Esophagus mucosa (tissue), 1 donor: ENCODE results near the gene SVOPL. TPM values are rescaled to one million over a fixed set of nuclear protein-coding genes. Genes with fewer than 3 reads are reported as not detected.

Experiments
- ATAC-seq: fragments of 200-7000 bp; cut with Tn5 transposase; one replicate; pipeline ENCODE4 v1.9.1; 2020
- total RNA-seq: library from RNA; stranded (reverse); gene quantifications from one replicate; pipeline ENCODE4 v1.2.4, GENCODE V29; 2023
- donor health status: DM: yes; HTN: yes; CAD: no.

Gene SVOPL
- total RNA-seq, 1 donor from 2014 or later, result not detected

GRCh38 chr7:138658889-138659288 is 42.3 kb downstream of the SVOPL start:
- no peak for ATAC-seq

GRCh38 chr7:138657854-138658386 is 43.2 kb downstream of the SVOPL start:
- no peak for ATAC-seq

GRCh38 chr7:138656952-138657351 is 44.2 kb downstream of the SVOPL start:
- no peak for ATAC-seq

DNA sequence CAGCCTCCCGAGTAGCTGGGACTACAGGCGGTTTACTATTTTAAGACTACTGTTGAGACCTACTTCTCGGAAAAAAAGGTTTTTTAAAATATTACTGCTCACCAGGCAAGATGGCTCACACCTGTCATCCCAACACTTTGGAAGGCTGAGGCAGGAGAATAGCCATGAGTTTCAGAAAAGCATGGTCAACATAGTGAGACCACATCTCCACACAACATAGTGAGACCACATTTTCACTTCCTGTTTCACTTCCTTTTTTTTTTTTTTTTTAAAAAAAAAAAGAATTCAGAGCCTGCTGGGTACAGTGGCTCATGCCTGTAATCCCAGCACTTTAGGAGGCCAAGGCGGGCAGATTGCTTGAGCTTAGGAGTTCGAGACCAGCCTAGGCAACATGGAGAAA is 46.5 kb downstream of the SVOPL start:
- no peak for ATAC-seq

GRCh38 chr7:138649506-138649905 is 51.7 kb downstream of the SVOPL start:
- ATAC-seq, result no peak

GRCh38 chr7:138645284-138645683 is 55.9 kb downstream of the SVOPL start:
- ATAC-seq, result no peak

DNA sequence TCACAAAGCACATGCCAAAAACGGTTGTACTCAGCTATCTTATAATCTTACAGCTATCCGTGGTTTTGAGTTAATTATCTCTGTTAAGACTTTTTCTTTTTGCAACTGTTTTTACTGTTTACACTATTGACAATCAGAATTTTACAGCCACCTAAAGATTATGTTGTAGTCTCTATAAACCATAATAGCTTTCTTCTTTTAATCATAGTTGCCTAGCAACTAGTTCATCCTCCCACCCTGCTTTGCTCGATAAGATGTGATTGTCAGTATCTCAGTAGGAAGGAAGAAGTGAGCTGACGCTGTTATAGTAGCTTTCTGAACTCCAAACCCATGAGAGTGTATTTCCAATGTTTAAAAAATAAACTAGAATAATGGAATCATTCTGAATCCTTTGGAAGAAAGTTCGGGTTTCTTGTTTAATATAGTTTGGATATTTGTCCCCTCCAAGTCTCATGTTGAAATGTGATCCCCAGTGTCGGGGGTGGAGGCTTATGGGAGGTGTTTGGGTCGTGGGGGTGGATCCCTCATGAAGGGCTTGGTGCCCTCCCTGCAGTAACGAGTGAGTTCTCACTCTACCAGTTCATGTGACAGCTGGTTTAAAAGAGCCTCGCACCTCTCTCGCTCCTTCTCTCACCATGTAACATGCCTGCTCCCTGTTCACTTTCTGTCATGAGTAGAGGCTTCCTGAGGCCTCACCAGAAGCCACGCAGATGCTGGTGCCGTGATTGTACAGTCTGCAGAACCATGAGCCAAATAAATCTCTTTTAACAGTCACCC is 68.1 kb downstream of the SVOPL start:
- ATAC-seq, result no peak

- ATAC-seq, result no peak
Measured at GRCh38 chr7:138632384-138632783, 68.8 kb downstream of the SVOPL start.

- ATAC-seq, result no peak
Measured at GRCh38 chr7:138630059-138630610, 71.0 kb downstream of the SVOPL start.

DNA sequence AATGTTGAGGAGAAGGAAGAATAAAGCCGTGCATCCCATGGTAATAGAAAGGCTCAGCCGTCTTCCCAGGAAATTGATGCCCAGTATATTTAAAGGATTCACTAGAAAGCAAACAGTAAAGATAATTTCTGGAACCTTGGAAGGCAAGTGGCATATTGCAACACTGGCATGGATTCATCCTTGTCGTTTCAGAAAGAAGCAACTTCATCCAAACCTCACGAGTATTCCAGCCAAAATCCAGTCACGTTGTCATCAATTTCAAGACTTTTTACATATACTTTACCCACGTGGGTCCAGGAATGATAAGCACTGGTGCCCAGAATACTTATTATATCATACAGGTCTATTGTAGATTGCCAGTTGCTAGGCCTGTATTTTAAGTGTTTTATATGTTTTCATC is 73.8 kb downstream of the SVOPL start:
- ATAC-seq, result no peak

- no peak for ATAC-seq
Measured at GRCh38 chr7:138626846-138627245, 74.3 kb downstream of the SVOPL start.

DNA sequence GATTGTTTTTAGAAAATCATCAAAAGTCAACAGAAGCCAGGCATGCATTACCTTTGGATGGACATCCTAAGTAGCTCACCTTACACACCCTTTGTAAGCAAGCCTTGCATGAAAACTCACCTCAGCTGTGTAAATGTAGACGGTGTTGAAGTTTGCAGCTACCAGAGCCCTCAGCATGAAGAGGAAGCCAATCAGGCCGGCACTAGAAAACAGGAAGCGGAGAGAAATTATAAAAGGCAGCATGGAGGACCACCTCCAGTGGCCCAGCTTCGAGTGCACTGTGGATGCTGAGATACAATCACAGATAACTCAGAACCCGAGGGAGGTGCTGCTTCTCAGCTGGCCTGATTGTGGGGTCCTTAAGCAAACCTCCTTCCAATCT is 75.3 kb downstream of the SVOPL start:
- no peak for ATAC-seq

GRCh38 chr7:138625084-138625848 is 75.9 kb downstream of the SVOPL start:
- ATAC-seq, result no peak

- no peak for ATAC-seq
Measured at GRCh38 chr7:138622841-138623240, 78.3 kb downstream of the SVOPL start.

- no peak for ATAC-seq
Measured at GRCh38 chr7:138618933-138619332, 82.2 kb downstream of the SVOPL start.

DNA sequence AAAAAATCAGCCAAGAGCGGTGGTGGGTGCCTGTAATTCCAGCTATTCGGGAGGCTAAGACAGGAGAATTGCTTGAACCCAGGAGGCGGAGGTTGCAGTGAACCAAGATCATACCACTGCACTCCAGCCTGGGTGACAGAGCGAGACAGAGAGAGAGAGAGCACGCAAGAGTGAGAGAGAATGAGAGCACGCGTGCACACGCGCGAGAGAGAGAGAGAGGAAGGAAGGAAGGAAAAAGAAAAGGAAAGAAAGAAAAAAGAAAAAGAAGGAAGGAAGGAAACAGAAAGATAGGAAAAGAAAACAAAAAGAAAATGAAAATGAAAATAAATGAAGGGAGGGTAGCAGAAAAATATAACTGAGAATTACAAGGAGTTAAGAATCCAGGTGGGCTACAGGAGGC is 82.7 kb downstream of the SVOPL start:
- no peak for ATAC-seq

GRCh38 chr7:138616085-138616484 is 85.1 kb downstream of the SVOPL start:
- no peak for ATAC-seq

GRCh38 chr7:138613630-138614029 is 87.5 kb downstream of the SVOPL start:
- no peak for ATAC-seq

GRCh38 chr7:138610671-138611170 is 90.4 kb downstream of the SVOPL start:
- no peak for ATAC-seq

DNA sequence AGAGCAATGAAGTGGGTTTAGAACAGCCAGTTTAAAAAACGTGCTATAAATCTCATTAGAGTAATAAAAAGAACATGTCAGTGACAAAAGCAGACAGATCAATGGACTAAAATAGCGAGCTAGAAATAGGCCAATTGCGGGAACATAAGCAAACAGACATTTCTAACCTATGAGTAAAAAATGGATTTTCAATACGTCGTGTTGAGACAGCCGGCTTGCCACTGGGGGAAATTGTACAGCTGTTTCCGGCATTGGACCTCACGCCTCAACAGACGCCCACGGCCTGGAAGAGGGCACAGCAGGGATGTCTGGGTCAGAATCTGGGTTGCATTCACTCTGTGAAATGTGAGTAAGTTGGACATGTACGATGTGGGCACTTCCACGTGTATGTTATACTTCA is 92.9 kb downstream of the SVOPL start:
- no peak for ATAC-seq

- no peak for ATAC-seq
Measured at GRCh38 chr7:138607216-138608126, 93.7 kb downstream of the SVOPL start.

- no peak for ATAC-seq
Measured at GRCh38 chr7:138606236-138606635, 94.9 kb downstream of the SVOPL start.
